Right lobe of liver (tissue), 4 donors: ENCODE data around the gene CKAP5.

Source experiments
- POLR2A ChIP-seq: fragments of 450-650 bp; IDR thresholded peaks from one replicate; pipeline ENCODE4 v1.6.1; 2017; ENCODE audit warnings: antibody characterized with exemption, mild to moderate bottlenecking
- TF ChIP-seq, protein P1 (sequence below), 4 donors: fragments of 200-600 bp in 3 of 4; fragments of 450-650 bp in 1 of 4; IDR thresholded peaks; one replicate each; pipeline versions ENCODE4 v1.5.1 to v1.8.0; 2016 to 2022; ENCODE audit warnings: antibody characterized with exemption in 4 of 4, mild to moderate bottlenecking in 2 of 4
- donor health status: DM: no; HTN: no; CAD: no.
- donor health status: DM: no; HTN: no; CAD: no.
- donor health status: DM: no; HTN: yes; CAD: no.

DNA sequence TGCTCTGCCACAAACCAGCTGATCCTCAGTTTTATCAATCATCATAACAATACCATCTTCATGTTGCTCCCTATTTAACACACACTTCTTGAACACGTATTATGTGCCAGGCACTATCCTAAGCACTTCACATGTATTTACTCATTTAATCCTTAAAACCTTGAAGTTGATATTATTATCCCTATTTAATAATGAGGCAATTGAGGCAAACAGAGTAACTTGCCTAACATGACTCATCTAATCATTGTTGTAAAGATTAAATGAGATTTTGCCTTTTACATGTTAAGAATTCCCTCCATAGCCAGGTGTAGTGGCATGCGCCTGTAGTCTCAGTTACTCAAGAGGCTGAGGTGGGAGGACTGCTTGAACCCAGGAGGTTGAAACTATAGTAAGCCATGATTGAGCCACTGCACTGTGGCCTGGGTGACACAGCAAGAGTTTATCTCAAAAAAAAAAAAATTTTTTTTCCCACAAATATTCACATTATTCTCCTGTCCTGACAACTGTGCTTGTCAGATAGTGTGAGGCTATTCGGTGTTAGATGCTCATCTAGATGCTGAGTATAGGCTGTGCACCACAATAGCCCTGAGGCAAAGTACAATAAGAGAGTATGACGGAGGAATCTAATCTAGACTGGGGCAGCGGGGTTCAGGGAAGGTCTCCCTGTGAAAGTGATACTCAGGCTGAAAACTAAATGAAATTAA is 13.4 kb downstream of the CKAP5 start:
- TF ChIP-seq, protein P1, sequence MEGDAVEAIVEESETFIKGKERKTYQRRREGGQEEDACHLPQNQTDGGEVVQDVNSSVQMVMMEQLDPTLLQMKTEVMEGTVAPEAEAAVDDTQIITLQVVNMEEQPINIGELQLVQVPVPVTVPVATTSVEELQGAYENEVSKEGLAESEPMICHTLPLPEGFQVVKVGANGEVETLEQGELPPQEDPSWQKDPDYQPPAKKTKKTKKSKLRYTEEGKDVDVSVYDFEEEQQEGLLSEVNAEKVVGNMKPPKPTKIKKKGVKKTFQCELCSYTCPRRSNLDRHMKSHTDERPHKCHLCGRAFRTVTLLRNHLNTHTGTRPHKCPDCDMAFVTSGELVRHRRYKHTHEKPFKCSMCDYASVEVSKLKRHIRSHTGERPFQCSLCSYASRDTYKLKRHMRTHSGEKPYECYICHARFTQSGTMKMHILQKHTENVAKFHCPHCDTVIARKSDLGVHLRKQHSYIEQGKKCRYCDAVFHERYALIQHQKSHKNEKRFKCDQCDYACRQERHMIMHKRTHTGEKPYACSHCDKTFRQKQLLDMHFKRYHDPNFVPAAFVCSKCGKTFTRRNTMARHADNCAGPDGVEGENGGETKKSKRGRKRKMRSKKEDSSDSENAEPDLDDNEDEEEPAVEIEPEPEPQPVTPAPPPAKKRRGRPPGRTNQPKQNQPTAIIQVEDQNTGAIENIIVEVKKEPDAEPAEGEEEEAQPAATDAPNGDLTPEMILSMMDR (IDR thresholded peaks at IDR 0.05) = no peak
- TF ChIP-seq POLR2A = no peak
